Stimulated activated CD8-positive, alpha-beta memory T cell treated with anti-CD3 and anti-CD28 coated beads, Interleukin-15, amount 100 ng/mL, for 1 hour (primary cell): Measurements from ENCODE around the gene ADCY4.
"Not testable (repeated sequence)": the region's sequence is repeated elsewhere in the genome, so short reads cannot be mapped to it uniquely, and the experiment has no call there.

Source experiments
- DNase-seq: peaks from one replicate; pipeline ENCODE4 v3.0.0-alpha.2; 2020; ENCODE audit warnings: low read depth

The ADCY4 gene

DNA sequence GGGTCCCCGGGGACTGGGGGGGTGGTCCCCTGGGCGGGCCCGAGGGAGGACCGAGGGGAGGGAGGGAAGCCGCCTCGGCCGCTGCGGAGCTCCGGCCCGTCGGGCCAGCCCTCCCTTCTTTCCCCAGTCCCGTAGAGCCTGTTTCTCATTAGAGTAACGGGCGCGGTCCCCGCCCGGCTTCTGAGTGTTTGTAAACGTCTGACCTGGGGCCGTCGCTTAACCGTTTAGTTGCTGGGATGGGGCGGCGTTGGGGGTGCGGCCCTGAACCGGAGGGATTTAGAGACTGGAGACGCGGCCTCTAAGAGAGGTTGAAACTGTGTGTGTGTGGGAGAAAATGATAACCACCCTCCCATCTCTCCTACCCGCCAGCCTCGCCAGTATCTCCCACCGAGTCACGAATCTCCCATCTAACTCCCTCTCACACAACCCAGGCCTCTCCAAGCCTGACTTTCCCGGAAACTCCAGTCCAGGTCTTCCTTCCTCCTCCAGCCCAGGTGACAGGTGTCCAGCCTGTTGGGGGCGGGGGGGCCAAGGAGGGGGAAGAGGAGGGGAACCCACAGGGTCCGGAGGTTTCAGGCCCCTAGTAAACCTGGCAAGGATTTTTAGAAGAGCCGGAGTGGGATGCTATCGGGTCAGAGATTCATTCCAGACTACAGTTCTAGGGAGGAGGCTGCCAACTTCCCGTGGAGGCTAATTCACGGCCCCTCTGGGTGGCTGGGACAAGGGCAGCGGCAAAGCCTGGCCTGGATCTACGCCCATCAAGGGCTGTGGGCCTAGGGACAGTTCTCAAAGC, 32.0 kb upstream of the ADCY4 start:
- no peak for DNase-seq

- no peak for DNase-seq
Measured at GRCh38 chr14:24366413-24366720, 31.5 kb upstream of the ADCY4 start.

- DNase-seq, result peak; percentile 22
Measured at GRCh38 chr14:24365600-24366412, 30.9 kb upstream of the ADCY4 start.

GRCh38 chr14:24364841-24365240, 30.0 kb upstream of the ADCY4 start:
- DNase-seq, result no peak

DNA sequence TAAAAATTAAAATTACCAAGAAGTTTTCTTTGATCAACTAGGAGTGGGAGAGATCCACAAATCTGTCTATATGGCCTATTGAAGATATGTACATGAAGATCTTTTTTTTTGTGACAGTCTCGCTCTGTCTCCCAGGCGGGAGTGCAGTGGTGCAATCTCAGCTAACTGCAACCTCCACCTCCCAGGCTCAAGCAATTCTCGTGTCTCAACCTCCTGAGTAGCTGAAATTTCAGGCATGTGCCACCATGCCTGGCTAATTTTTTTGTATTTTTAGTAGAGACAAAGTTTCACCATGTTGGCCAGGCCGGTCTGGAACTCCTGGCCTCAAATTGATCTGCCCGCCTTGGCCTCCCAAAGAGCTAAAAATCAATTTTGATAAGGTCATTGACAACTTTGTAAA, 28.5 kb upstream of the ADCY4 start:
- no peak for DNase-seq

GRCh38 chr14:24362241-24362960, 27.5 kb upstream of the ADCY4 start:
- DNase-seq, result no peak

DNA sequence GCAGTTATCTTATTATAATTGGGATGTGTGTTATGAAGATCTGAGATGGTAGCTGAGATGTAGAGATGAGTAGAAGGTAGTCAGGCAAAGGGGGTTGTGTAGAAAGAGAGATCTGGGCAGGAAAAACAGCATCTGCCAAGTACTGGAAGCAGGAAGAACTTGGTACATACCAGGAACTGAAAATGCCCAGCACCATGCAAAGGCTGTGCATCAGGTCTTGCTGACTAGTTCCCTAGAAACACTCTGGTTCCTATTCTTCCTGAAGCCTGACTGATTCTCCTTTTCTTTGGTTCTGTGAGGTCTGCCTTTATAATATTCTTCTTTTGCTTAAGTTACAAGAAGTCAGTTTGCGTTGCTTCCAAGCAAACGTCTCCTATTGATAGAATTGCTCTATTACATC, 26.5 kb upstream of the ADCY4 start:
- no peak for DNase-seq

DNA sequence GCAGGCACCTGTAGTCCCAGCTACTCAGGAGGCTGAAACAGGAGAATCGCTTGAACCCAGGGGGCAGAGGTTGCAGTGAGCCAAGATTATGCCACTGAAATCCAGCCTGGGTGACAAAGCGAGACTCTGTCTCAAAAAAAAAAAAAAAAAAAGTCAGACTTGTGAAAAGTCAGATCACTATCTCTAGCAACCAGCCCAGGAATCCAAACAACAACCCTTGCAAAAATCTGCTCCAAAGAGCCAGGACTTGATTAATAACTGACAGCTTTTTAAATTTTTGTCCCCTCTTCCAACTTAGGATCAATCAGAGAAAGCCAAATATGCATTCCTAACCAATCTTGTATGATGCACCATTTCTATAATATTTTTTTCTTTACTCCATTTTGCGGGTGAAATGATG, 25.4 kb upstream of the ADCY4 start:
- DNase-seq, result no peak

DNA sequence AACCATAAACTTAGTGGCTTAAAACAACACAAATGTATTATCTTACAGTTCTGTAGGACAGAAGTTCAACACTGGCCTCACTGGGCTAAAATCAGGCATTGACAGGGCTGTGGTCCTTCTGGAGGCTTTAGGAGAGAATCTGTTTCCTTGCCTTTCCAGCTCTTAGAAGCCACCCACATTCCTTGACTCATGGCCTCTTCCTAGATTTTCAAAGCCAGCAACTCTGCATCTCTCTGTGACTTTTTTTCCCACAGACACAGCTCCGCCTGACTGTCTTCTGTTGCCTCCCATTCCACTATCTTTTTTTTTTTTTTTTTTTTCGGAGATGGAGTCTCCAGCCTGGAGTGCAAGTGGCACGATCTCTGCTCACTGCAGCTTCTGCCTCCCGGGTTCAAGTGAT, 21.3 kb upstream of the ADCY4 start:
- no peak for DNase-seq

DNA sequence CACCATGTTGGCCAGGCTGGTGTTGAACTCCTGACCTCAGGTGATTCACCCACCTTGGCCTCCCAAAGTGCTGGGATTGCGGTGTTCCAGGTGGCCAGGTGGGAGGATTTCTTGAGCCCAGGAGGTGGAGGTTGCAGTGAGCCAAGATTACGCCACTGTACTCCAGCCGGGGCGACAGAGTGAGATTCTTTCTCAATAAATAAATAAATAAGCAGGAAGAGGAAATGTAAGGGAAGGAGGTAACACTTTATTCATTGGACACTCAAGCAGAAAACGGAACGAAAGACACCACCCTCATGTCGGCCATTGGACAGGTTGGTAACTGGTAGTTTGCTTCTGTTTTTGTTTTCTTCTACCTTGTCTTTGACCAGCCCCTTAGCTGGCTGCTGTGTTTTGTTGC, 20.1 kb upstream of the ADCY4 start:
- no peak for DNase-seq

GRCh38 chr14:24354482-24354825, 19.6 kb upstream of the ADCY4 start:
- DNase-seq, result not testable (repeated sequence)

- no peak for DNase-seq
Measured at GRCh38 chr14:24353559-24354481, 18.9 kb upstream of the ADCY4 start.

DNA sequence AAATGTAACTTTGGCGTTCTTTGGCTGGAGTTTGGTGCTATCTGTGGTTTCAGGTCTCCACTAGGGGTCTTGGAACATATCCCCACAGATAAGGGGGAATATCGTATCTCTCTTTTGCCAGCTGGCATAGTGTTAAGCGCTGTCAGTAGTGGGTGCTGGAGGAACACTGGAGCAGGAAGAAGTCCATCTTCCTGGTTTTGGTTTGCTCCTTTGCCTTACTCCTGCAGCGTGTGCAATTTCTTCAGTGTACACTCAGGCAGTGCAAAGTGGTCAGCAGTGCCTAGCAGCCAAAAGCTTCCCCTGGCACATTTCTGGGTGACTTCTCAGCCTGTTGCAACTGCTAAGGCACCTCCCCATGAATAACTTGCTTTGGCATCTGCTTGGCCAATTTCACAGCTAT, 16.6 kb upstream of the ADCY4 start:
- no peak for DNase-seq

- no peak for DNase-seq
Measured at GRCh38 chr14:24349742-24350141, 14.9 kb upstream of the ADCY4 start.

DNA sequence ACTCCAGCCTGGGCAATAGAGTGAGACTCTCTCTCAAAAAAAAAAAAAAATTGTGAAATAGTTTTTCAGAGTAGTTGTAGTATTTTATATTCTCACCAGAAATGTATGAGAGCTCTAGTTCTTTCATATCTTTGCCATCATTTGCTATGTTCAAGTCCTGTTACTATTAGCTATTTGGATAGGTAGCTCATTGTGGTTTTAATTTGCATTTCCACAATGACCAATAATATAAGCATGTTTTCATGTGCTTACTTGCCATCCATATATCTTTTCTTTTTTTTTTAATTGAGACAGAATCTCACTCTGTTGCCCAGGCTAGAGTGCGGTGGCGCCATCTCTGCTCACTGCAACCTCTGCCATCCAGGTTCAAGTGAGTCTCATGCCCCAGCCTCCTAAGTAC, 13.3 kb upstream of the ADCY4 start:
- DNase-seq, result no peak

- DNase-seq, result no peak
Measured at GRCh38 chr14:24347134-24347533, 12.3 kb upstream of the ADCY4 start.

DNA sequence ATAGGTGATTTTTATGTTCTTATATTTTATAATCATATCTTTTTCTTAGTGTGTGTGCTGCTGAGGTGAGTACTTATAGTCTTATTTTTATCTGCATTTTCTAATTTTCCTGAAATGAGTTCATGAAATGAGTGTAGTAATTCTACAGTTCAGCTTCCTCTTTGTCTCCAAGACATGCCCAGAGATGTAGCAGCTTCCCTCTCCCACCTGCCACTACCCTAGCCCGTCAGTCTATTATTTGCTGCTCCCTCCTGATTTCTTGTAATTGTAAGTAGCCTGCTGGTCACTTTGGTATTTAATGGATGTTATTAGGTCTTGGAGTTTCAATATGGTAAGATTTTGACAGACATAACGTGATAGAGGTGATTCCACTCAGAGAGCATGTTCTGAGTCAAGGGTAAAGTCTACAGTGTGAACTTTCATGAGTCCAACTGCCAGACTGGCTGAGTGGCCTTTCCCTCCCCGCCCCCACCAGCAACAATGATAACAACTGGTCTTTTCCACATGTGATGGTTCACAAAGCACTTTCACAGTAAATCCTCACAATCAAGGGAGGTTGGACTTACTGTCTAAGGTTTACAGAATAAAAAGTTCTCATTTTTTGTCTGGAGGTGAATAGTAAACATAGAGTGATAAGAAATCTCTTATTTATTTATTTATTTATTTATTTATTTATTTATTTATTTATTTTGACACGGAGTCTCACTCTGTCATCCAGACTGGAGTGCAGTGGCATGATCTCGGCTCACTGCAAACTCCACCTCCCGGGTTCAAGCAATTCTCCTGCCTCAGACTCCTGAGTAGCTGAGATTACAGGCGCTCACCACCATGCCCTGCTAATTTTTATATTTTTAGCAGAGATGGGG, 9.2 kb upstream of the ADCY4 start:
- DNase-seq, result no peak

DNA sequence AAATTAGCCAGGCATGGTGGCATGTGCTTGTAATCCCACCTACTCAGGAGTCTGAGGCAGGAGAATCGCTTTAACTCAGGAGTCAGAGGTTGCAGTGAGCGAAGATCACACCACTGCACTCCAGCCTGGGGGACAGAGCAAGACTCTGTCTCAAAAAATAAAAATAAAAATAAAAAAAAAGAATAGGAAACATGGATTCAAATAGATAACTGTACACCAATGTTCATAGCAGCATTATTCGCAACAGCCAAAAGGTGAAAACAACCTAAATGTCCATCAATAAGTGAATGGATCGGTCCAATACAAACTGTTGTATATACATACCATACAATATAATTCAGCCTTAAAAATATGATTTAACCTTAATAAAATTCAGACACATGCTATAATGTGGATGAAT, 8.0 kb upstream of the ADCY4 start:
- DNase-seq, result no peak

GRCh38 chr14:24340606-24341005, 5.7 kb upstream of the ADCY4 start:
- DNase-seq, result no peak

DNA sequence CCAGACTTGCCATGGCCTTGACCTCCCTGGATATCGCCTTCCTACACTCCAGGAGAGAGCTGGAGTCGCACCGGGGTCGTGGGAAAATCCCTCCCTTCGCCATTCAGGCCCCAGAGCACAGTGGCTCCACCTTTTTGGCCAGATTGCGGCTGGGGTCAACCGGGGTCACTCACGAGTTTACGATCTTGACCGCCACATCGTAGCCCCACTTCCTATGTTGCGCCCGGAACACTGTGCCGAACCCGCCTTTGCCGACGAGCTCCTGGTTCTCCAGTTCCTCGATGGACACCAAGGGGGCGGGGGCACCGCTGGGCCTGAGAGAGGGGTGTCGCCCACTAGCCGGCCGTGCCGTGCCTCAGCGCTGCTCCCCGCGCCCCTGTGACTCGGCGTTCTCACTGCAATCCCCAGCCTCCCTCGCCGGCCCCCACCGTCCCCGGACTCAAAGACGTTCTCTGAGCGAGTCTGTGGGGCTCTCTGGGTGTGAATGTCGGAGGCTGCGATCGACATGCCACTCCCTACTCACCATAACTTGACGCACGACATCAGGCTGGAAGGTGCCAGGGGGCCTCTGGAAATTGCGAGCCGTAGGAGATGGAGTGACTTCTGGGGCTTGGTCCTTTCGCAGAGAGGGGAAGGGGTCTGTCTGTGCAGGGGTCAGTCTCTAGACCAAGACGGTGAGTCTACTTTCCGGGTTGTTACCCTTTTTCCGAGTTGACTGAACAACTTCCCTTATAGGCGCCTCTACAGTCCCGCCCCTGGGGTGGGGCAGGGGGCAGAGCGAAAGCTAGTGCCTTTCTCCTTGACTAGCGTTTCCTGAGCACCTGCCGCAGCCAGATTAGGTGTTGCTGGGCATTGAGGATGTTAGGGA, 4.6 kb upstream of the ADCY4 start, which contains the start of gene RIPK3:
TSS of gene RIPK3 (minus strand) at position 708 of the 868 bp plus-strand sequence. CDS start at position 543, 165 bp downstream.
- peak; percentile 50 for DNase-seq
